ENCODE results near the gene IGFBP5.

- TF ChIP-seq CTCF (conservative IDR thresholded peaks at IDR 0.05) (no peak), ZFX (IDR thresholded peaks at IDR 0.05) (no peak)
These were observed 25.4 kb upstream of the IGFBP5 start for GRCh38 chr2:216720722-216721121.

Measured in C4-2B (cell line).